DMS79 (cell line): Measurements from ENCODE around the gene SLC34A1.
"Not testable (repeated sequence)": the region's sequence is repeated elsewhere in the genome, so short reads cannot be mapped to it uniquely, and the experiment has no call there.

Experiments used
- DNase-seq: peaks from one replicate; lab custom pipeline; 2025; lab: John Stamatoyannopoulos, UW

Gene SLC34A1

DNA sequence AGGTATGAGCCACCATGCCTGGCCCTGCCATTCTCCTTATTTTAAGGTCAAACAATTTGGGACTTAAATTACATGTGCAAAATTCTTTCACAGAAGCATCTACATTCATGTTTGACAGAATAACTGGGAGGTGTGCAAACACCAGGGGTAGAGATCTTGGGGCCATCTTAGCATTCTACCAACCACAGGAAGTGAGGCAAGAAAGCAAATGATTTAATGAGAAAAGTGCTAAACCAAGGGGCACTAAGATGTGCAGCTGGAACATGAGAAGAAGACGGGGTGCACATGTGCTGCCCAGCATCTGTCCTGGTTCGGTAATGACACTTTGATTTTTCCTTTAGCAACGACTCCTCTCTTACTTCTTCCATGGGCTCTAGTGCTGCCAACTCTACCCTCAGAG is 26.3 kb downstream of the SLC34A1 start:
- DNase-seq = no peak

DNA sequence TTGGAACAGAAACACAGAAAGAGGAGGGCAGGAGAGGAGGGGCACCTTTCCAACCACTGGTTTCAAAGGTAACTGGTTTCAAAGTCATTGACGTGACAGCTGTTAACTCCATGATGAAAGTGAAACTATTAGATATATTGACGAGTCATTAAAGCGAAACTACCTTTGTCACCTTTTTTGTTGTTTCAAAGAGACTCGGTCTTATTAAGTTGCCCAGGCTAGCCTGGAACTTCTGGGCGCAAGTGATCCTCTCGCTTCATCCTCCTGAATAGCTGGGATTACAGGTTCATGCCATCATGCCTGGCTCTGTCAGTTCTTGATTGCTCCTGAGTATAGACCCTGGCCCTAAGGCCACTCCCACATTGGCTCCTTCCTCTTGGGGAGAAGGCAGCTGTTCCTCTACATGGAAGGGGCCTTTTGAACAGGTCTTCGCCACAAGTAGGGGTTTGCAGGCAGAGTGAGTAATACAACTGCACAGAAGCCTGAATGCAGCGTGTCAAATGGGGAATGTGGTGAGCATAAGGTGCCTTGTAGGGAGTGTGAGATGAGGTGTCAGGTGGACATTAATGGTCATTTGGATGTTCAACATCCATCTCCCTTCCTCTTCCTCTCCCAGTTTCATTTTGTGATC is 28.5 kb downstream of the SLC34A1 start:
- no peak for DNase-seq

DNA sequence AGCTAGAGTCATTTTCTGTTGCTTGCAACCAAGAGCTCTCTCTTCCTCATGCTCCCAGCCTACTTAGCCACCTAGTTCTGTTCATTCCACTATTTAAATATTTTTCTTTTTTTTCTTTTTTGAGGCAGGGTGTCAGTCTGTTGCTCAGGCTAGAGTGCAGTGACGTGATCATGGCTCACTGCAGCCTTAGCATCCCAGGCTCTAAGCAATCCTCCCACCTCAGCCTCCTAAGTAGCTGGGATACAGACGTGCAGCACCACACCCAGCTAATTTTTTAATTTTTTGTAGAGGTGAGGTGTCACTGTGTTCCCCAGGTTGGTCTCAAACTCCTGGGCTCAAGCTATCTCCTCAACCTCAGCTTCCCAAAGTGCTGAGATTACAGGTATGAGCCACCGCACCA is 30.2 kb downstream of the SLC34A1 start:
- no peak for DNase-seq

DNA sequence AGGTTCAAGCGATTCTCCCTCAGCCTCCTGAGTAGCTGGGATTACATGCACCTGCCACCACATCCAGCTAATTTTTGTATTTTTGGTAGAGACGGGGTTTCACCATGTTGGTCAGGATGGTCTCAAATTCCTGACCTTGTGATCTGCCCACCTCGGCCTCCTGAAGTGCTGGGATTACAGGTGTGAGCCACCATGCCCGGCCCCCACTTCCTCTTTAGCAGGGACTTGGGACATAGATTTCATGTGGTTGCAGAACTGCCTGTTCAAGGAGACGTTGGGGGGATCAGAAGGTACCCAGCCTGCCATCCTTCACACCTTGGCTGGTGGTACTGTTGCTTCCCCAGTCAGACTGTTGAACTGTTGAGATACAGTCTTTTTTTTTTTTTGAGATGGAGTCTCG is 32.8 kb downstream of the SLC34A1 start:
- not testable (repeated sequence) for DNase-seq

DNA sequence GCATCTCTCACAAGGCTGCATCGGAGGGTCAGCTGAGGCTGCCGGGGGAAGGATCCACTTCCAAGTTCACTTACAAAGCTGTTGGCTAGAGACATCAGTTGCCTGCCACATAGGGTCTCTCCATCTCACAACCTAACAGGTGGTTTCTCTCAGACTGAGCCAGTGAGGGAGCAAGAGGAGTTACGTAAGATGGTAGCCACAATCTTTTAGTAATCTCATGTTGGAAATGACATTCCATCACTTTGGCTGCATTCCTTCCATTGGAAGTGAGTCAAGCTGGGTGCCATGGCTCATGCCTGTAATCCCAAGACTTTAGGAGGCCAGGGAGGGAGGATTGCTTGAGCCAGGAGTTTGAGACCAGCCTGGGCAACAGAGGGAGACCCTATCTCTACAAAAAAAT is 34.8 kb downstream of the SLC34A1 start:
- DNase-seq = no peak

DNA sequence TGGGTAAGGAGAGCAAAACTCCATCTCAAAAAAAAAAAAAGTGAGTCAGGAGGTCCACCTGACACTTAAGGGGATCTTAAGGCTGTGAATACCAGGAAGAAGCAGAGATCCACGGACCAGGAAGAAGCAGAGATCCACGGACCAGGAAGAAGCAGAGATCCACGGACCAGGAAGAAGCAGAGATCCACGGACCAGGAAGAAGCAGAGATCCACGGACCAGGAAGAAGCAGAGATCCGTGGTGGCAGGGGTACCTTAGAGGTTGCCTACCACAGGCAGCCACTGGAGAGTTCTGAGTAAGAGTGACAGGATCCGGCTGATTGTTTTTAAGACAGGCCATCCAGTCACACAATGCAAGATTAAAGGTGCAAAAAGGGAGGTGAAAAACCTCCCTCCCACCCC is 36.2 kb downstream of the SLC34A1 start:
- DNase-seq = not testable (repeated sequence)

DNA sequence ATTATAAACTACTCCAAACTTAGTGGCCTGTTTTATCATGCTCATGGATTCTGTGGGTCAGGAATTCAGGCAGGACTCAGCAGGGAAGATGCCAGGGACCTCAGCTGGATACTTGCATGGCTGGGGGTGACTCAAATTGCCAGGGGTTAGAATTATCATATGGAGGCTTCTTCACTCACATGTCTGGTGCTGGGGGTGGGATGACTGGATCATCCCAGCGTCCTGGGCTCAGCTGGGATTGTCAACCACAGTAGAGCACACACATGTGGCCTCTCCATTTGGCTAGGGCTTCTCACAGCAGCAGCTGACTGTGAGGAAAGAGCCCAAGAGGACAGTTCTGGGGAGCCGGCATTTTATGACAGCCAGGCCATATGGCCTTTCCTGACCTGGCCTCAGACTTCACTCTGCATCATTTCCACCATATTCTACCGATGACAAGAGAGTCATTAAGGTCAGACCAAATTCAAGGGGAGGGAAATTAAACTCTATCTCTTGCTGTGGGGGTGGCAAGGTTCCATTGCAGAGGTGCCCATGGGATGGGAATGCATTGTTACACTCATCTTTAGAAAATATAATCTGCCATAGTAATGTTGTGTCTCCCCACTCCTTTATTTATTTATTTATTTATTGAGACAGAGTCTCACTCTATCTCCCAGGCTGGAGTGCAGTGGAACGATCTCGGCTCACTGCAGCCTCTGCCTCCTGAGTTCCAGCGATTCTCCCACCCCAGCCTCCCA is 37.0 kb downstream of the SLC34A1 start:
- no peak for DNase-seq

DNA sequence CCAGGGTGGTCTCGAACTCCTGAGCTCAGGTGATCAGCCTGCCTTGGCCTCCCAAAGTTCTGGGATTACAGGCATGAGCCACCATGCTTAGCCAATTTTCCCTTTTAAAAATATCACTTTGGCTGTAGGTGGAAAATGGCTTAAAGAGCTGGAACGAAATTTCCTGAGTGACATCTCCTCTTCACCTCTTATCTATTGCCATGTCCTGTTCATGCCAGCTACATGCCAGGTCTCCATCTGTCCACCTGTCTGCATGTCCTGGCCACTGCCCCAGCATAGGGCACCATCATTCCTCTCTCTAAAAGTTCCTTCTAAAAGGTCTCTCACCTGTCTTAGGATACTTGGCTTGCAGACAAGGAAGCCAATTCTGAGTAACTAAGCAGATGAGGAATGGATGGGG is 39.4 kb downstream of the SLC34A1 start:
- DNase-seq = no peak

DNA sequence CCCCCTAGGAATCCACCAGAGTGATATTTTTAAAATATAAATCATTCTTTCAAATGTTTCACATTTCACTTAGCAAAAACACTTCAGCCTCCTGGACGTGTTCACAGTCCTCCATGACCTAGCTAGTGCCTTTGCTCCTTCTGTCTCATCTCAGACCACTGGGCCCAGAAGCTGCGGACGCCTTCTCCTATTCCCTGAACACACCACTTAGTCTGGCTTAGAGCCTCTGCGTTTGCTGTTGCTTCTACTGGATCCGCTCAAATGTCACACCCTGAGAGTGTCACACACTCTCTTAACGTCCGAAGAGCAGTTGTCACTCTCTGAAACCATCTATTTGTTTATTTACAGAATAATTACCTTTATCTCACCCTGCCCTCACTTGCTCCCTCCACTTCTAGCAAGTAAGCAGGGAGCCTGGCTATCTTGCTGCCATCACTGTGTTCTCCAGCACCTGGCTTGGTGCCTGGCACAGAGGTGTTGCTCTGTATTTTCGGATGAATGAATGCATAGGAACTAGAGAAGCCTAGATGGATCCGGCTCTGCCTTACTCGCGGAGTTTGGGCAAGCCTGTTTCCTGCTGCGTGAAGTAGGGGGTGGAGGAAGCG is 41.1 kb downstream of the SLC34A1 start:
- no peak for DNase-seq

DNA sequence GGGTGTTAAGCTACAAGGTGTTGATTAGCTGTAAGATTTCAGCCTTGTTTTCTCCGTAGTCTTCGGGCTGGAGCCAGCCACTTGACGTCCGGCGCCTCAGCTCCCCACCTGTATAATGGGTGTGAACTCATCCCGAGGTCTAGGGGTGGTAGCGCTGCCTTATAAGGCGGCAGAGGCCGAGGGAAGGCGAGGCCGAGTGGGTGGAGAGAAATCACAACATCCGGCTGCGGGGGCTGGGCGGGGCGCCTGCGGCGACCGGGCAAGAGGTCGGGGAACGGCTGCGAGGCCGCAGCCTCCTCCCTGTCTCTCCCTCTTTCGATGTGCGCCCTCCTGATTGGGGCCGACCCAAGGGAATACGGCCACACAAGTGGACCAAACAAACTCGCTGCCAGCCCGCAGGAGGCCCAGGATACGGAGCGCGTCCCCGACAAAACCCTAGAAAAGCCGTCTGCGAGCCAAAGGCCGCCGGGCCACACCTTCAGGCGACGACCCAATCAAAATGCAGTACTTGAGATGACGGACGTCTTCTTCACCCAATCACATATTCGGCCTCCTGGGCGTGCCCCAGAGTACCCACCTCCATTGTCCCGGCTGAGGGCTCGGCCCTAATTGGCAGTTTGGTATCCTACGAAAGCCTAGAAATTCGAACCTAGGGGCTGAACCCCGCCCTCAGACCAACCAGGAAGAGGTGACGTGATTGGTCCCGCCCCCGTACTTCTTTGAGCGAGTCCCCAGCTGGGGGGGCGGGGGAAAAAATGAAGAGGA is 41.7 kb downstream of the SLC34A1 start:
- peak; percentile 96 for DNase-seq

DNA sequence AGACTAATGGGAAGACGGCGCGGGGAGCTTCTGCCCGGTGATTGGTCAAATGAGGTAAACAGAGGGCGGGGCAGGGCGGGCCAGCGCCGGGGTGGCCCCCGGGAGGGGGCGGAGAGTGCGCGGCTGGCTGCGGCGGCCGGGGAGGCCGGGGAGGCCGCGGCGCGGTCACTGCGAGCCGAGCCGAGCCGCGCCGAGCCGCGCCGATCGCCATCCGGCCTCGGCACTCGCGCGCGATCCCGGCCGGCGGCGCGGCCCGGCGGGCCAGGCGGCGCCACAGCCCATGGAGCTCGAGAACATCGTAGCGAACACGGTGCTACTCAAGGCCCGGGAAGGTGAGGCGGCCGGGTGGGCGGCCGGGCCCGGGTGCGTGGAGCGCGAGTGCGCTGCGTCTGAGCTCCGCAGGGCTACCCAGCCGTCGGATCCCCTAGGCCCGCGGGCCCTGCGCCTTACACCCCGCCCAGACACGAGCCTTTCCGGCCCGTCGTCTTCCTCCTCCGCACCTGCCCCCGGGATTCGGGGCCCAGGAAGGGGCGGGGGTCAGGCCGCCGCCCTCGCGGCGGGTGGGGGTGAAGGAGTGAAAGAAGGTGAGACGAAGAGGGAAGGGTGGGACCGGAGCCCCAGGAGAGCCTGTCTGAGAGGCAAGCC is 42.5 kb downstream of the SLC34A1 start, which contains the start of gene GRK6:
Gene GRK6 (plus strand): TSS at position 111 of the 645 bp plus-strand sequence. CDS start 170 bp downstream, at position 281.
- DNase-seq = no peak

DNA sequence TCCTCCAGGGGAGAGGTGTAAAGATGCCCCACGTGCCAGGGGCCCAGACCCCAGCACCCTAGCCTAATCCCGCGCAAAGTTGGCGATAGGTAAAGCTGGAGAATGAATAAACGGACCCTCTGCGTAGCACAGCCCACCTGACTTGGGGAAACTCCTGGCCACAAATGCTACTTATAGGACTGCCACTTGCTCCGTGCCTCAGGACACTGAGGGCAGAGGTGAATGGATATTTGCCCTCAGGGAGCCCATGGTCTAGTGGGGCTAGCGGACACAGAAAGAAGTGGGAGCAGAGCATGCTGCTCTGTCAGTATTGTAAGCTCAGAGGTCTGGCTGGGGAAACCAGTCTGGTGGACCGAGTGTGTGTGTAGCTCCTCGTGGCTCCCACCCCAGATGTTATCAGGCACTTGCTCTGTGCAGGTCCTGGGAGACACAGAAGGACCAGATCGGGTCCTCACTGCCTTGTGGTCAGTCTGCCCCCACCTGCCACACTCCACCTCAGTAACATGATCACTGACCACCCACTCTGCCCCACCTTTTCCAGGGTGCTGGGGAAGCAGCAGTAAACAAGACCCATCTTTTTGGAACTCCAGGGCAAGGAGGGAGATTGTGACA is 43.1 kb downstream of the SLC34A1 start:
- DNase-seq = no peak

DNA sequence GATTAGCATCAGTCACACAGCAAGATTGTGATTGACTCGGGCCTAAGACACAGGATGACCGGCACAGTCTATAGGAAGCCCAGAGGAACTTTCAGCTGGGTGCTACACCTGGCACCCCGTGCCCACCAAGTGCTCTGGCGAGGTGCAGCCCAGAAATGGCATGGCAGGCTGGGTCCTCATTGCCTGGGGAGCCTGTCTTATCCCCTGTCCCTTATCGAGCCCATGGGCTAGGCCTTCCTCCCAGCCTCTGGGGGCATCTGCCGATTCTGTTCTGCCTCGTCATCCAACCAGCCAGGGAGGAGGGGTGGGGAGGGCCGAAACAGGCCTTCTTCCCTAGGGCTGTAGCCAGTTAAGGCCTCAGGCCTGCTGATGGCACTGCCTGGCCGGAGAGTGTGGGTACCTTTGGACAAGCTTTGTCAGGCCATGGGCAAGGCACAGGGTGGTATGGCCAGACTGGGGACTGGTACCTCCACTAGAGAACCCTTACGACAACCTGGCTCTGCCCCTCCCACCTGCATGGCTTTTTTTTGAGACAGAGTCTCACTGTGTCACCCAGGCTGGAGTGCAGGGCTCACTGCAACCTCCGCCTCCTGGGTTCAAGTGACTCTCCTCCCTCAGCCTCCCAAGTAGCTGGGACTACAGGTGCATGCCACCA is 43.8 kb downstream of the SLC34A1 start:
- DNase-seq = no peak

DNA sequence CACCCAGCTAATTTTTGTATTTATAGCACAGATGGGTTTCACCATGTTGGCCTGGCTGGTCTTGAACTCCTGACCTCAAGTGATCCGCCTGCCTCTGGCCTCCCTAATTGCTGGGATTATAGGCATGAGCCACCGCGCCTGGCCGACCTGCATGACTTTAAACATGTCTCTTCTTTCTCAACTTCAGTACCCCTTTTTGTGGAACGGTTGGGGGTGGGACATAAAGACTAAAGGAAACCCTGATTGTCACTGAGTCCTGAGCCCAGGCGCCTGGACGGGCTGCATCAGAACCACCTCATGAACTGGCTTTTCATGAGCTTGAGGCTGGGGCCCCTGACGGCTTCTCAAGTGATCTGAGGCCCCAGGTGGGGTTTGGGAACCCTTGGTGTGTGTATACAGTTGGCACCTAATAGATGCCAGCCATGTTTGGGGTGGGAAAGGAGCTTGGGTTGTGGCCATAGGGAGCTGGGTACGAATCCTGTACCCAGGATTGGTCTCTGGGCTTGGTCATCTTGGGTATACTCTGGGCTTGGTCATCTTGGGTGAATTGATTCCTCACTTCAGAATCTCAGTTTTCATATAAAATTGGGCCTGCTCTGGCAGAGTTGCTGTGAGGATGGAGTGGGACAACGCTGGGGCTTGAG is 44.5 kb downstream of the SLC34A1 start:
- no peak for DNase-seq

DNA sequence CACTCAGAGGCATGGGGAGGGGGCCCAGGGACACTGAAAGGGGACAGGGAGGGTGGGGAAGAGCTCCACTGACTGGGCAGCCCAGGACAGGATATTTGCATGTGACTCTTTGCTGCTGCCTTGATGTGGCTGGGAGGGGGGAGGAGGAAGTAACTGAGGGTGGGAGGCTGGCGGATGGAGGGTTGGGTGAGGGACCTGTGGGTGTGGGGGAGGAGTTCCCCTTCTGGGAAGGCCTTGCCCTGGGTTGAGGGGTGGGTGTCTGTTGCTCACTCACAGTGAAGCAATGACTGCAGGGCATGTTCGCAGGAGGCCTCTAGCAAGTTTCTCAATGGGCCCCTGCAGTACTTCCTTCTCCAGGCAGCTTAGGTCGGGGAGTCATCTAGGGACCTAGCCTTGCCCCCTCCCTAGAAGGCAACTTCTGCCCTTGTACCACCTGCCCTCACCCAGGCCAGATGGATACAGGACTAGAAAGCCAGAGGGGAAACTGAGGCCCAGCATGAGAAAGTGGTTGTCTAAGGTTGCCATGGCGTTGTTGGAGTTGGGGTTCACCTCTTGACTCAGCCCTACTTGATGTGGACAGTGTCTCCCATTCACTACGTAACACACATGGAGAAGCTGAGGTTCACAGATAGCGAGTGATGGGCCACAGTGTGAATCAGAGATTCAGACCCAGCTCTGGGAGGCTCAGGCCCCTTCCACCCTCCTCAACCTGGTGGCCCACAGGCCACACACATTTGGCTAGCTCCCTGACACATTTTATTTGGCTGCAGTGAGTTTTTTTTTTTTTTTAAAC is 45.2 kb downstream of the SLC34A1 start:
- DNase-seq = no peak

DNA sequence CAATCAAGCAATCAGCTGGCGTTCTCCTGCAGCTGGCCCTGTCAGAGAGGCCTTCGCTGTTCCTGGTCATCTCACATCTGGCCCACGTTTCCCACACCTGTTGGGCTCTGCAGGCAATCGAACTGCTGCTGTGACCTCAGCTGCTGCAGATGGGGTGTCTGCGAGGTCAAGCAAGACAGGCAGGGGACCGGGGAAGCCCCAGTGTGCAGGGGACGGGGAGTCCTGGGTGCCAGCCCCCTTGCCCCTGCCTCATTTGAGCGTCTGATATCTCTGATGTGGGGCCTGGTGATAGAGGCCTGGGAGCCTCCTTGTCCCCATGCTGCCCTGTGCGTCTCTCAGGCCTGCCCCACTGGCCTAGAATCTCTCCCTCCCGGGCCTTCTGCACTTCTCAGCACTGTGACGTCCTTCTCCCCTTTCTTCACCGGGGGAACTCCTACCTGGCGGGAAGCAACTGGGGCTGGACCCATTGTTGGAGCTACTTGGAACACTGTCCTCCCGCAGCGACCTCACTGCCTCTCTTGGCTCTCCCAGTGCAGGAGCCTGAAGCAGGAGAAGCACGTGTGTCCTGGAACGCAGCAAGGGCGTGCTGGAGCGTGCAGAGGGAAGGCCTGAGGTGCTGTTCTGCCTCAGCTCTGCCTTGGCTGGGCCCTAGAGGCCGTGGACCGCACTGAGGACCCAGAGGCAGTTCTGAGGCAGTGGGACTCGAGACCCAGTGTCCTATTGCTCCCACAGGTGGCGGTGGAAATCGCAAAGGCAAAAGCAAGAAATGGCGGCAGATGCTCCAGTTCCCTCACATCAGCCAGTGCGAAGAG is 46.1 kb downstream of the SLC34A1 start:
- no peak for DNase-seq

DNA sequence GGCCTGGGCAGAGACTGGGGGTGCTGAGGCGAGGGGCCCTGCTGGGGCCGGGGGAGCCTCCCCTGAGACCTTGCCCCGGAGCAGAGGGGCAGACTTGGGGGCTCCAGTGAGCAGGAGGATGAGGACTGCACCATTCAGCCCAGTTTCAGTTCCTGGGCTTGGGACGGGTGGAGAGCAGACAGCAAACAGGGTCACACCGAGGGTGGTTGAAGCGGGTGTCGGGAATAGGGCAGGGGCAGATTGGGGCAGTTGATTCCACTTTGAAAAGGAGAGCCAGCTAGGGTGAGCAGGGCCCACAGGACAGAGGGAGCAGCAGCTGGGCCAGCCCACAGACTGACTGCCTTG is 46.7 kb downstream of the SLC34A1 start:
- no peak for DNase-seq

DNA sequence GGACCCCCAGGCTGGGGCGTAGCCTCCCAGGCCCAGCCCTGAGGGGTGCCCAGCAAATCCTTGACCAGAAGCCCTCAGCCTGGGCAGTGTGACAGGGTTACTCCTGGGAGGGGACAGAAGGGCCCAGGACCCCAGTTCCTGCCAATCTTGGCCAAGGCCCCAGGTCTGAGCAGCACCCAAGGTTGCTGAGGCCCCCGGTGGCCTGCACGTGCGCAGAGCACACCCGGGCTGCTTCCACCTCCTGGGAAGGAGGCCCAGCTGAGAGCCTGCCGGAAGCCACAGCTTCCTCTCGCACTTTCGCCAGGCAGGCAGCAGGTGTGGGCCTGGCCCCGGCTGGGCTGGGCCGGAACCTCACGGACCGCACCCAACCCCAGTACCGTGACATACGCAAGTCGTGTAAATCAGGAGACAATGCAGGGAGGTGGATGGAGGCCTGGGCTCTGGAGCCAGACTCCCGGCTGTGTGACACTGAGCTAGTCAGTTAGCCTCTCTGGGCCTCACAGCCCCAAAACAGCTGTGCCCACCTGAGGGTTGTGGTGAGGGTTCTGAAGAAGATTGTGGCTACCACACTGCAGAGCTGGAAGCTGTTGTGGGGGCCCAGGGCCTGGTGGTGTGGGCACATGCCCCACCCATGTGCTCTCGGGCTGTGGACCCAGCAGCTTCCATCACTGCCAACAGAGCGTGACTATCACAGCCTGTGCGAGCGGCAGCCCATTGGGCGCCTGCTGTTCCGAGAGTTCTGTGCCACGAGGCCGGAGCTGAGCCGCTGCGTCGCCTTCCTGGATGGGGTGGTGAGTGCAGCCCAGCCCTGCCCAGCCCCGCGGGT is 47.3 kb downstream of the SLC34A1 start:
- no peak for DNase-seq
